RWPE1 (cell line): ENCODE results near the gene ALDH4A1.

Experiments used
- CTCF ChIA-PET: fragments of 350-600 bp; sonication (Branson Sonifier 250); formaldehyde crosslinking; extraction: SDS; loops from one replicate; lab custom pipeline; 2021; lab: Yijun Ruan, JAX
- POLR2A ChIA-PET: fragments of 400-600 bp; formaldehyde crosslinking; extraction: SDS; loops from one replicate; lab custom pipeline; 2020; ENCODE audit warnings: antibody characterized with exemption; ENCODE audit not compliant: low non-redundant PET; lab: Yijun Ruan, JAX
- DNase-seq: peaks from one replicate; pipeline ENCODE4 v3.0.0; 2012; ENCODE audit warnings: low spot score
- H3K27ac ChIP-seq: fragments of 450-650 bp; 2 replicates; pipeline ENCODE4 v1.5.1; 2017
- TF ChIP-seq, protein P1 (sequence below): fragments of 450-650 bp; conservative IDR thresholded peaks from 2 replicates; pipeline ENCODE4 v1.5.1; 2017; ENCODE audit warnings: low read depth, mild to moderate bottlenecking

ALDH4A1 gene

DNA sequence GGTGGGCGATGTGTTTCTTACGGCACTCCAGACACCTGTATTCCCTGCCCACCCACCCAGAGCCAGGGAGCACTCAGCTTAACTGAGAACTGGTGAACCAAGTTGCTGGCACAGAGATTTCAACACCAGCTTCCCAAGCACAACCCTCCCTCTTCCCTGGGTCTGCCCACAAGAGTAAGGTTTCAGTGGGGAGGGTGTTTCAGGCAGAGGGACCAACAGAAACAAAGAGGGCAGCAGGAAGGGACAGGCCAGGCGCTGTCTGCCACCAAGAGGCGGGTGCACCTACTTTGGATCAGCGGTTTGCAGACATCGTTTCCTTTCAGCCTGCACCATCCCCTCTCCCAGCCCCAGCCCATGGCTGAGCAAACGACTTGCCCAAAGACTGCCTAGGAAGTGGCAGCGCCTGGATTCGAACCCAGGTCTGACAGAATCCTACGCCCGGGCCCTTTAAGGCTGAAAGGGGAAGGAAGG, 21.9 kb upstream of the ALDH4A1 start:
- no peak for DNase-seq
- POLR2A ChIA-PET = interaction anchor here (1.2 to 1.5 kb wide), 2 partner anchors 22 to 31 kb away, joined by 3 read pairs; partner anchors contain the start of gene ALDH4A1
- CTCF ChIA-PET = interaction anchor here (0.6 to 3.8 kb wide), 5 partner anchors 11 to 174 kb away, joined by 3 to 21 read pairs (median 3); no protein-coding TSS in a partner anchor
- H3K27ac ChIP-seq = peak overlapping the region; percentile 98
- TF ChIP-seq, protein P1, sequence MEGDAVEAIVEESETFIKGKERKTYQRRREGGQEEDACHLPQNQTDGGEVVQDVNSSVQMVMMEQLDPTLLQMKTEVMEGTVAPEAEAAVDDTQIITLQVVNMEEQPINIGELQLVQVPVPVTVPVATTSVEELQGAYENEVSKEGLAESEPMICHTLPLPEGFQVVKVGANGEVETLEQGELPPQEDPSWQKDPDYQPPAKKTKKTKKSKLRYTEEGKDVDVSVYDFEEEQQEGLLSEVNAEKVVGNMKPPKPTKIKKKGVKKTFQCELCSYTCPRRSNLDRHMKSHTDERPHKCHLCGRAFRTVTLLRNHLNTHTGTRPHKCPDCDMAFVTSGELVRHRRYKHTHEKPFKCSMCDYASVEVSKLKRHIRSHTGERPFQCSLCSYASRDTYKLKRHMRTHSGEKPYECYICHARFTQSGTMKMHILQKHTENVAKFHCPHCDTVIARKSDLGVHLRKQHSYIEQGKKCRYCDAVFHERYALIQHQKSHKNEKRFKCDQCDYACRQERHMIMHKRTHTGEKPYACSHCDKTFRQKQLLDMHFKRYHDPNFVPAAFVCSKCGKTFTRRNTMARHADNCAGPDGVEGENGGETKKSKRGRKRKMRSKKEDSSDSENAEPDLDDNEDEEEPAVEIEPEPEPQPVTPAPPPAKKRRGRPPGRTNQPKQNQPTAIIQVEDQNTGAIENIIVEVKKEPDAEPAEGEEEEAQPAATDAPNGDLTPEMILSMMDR = no peak

DNA sequence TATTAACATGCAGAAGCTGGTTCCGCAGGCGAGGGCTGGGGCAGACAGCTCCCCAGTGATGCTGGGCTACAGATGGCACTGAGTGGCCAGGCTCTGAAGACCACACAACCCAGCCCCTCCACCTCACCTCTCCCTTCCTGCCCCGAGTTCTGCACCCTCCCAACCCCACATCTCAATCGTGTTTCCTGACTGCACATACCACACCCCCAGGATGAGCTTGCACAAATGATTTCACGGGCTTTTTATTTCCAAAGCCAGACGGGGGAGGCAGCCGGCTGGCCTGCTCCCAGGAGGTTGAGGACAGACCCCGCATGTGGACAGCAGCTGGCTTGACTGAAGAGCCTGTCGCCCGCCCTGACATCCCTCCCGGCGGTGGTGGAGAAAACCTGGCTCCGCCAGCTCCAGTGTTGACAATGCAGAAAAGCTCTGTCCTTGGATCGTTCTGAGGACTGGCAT, 21.4 kb upstream of the ALDH4A1 start:
- H3K27ac ChIP-seq = peak overlapping the region; percentile 98
- ChIA-PET CTCF (interaction anchor here (0.6 to 3.8 kb wide), 6 partner anchors 10 to 1505 kb away, joined by 3 to 21 read pairs (median 3); no protein-coding TSS in a partner anchor), POLR2A (interaction anchor here (1.2 to 1.5 kb wide), 2 partner anchors 21 to 32 kb away, joined by 3 read pairs; partner anchors contain the start of gene ALDH4A1)
- no peak for DNase-seq
- TF ChIP-seq, protein P1 = no peak

DNA sequence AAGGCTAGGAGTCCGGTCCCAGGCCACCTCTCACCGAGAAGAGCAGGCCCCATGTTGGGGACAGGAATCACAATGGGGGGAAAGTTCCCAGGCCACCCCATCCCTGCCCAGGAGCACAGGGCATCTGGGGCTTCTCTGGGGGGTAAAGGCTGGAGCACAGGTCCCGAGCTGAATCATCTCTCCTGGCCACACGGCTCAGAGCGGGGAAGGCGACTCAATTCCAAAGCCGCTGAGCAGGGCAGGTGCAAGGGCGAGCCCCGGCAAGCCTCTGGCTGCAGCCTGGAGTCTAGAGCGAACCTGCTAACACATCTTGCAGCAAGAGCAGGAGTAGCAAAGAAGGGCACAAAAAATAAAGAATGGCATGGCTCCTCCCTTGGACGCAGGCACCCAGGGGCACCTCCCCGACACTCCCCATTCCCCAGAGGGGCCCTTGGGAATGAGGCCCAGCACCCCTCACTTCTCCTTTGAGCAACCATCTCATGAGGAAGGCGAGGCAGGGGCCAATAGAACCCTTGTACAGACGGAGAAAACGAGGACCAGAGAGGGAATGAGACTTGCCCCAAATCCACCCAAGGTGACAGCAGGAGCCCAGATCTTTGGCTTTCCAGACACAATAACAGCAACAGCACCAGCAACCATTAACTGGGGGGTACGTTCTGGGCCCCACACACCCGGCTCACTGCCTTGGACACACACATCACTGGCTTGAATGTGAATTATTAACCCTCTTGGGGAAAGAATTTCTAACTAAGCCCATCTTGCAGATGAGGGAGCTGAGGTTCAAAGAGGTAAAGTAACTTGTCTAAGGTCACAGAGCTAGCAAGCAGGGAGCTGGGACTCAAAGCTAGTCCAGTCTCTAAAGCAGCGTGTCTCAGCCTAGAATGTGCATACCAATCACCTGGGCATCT, 20.7 kb upstream of the ALDH4A1 start:
- CTCF ChIA-PET = interaction anchor here (0.6 to 3.8 kb wide), 9 partner anchors 10 to 1506 kb away, joined by 3 to 21 read pairs (median 3); no protein-coding TSS in a partner anchor
- POLR2A ChIA-PET = interaction anchor here (1.2 kb wide), 1 partner anchor 32 kb away, joined by 3 read pairs; no protein-coding TSS in a partner anchor
- DNase-seq = no peak
- TF ChIP-seq, protein P1 = no peak
- peak overlapping the region; percentile 98 for H3K27ac ChIP-seq

DNA sequence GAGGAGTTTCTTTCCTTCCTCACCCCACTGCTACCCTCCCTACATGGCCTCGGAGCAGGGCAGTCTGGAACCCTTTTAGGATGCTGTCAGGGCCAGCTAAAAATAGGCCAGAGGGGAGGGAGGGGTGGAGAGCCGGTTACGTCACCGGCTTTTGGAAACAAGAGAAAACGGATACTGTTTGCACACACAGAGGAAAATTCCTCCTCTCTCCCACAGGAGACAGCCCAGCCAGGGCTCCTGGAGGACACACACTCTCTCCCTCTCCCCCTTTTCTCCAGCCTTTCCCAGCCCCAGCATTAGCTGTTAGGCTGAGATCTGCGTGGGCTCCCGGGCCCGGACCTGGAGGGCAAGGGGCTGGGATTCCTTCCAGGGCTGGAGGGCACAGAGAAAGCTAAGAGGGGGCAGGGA, 20.0 kb upstream of the ALDH4A1 start:
- TF ChIP-seq, protein P1 = no peak
- peak overlapping the region; percentile 98 for H3K27ac ChIP-seq
- CTCF ChIA-PET = interaction anchor here (0.6 to 3.8 kb wide), 5 partner anchors 9 to 782 kb away, joined by 3 to 21 read pairs (median 3); no protein-coding TSS in a partner anchor
- POLR2A ChIA-PET = no interaction called here
- no peak for DNase-seq

DNA sequence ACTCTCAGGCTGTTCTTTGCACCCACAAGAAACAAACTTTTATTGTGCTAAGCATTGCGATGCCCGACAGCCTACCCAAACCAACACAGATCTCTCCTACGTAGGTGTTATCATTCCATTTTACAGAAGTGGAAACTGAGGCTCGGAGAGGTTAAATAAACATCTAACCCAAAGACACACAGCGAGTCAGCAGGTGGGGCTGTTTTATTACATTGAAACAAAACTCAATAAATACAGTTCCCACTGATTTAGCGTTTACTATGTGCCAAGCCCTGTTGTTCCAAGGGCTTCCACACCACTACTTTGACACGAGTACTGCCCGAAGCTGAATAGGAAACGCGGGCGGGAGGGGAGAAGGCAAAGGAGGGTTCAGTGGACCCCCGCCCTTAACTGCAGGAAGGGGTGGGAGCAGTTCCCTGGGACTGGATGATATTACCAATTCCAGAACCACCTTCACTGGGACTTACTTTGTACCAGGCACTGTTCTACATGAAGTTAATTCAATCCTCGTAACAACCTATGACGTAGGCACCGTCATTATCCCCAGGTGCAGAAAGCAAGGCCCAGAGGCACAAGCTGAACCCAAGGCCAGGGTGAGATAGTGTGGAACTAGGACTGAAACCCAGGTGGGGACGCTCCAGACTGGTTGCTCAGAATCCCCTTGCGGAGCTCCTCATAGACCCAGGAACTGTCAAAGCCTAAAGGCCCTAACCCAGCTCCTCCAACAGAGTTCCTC, 19.3 kb upstream of the ALDH4A1 start:
- POLR2A ChIA-PET = no interaction called here
- TF ChIP-seq, protein P1 = no peak
- DNase-seq = no peak
- CTCF ChIA-PET = interaction anchor here (0.8 to 3.8 kb wide), 4 partner anchors 8 to 46 kb away, joined by 3 to 21 read pairs (median 4); no protein-coding TSS in a partner anchor
- peak overlapping the region; percentile 98 for H3K27ac ChIP-seq
